Measurements from ENCODE around the gene ATP6V1F.

DNA sequence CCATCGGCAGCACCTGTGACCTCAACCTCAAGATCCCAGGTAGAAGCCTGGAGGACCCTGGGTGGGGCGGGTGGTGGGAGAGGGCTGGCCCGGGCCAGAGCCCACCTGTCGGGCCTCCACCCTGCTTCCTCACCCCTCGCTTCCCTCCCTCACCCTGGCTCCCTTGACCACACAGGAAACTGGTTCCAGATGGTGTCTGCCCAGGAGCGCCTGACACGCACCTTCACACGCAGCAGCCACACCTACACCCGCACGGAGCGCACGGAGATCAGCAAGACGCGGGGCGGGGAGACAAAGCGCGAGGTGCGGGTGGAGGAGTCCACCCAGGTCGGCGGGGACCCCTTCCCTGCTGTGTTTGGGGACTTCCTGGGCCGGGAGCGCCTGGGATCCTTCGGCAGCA is 8.9 kb upstream of the ATP6V1F start:
- TF ChIP-seq, protein P1, sequence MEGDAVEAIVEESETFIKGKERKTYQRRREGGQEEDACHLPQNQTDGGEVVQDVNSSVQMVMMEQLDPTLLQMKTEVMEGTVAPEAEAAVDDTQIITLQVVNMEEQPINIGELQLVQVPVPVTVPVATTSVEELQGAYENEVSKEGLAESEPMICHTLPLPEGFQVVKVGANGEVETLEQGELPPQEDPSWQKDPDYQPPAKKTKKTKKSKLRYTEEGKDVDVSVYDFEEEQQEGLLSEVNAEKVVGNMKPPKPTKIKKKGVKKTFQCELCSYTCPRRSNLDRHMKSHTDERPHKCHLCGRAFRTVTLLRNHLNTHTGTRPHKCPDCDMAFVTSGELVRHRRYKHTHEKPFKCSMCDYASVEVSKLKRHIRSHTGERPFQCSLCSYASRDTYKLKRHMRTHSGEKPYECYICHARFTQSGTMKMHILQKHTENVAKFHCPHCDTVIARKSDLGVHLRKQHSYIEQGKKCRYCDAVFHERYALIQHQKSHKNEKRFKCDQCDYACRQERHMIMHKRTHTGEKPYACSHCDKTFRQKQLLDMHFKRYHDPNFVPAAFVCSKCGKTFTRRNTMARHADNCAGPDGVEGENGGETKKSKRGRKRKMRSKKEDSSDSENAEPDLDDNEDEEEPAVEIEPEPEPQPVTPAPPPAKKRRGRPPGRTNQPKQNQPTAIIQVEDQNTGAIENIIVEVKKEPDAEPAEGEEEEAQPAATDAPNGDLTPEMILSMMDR (IDR thresholded peaks at IDR 0.05; ENCODE audit: low read length), result no peak
- no peak for TF ChIP-seq EZH2 (IDR thresholded peaks at IDR 0.05; ENCODE audit: borderline replicate concordance, low read length)

Measured in OCI-LY1 (cell line).